HG02943 (cell line): ENCODE data around the gene TUBGCP3.
"Not testable (repeated sequence)": the region's sequence is repeated elsewhere in the genome, so short reads cannot be mapped to it uniquely, and the experiment has no call there.

Experiments used
- ATAC-seq: cut with Tn5 transposase; IDR thresholded peaks from one replicate; pipeline ENCODE4 v1.9.1; 2021; ENCODE audit warnings: mild to moderate bottlenecking, low read depth, moderate library complexity; ENCODE audit not compliant: unreplicated experiment

The TUBGCP3 gene

DNA sequence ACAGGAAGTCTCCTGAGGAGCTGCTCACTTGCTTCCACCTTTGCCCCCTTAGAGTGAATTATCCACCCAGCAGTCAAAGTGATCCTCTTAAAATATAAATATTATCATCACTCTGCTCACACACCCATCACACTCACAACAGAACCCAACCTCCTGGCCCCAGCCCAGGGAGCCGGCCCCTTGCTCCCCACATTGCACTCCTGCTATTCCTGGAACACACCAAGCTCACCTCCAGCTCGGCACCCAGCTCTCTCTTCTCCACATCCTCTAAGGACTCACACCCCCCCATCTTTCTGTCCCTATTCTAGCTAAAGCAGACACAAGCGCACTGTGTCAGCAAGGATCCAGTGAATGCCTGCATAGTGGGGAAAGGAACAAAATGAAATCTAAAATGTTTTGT is 7.0 kb downstream of the TUBGCP3 start:
- no peak for ATAC-seq

DNA sequence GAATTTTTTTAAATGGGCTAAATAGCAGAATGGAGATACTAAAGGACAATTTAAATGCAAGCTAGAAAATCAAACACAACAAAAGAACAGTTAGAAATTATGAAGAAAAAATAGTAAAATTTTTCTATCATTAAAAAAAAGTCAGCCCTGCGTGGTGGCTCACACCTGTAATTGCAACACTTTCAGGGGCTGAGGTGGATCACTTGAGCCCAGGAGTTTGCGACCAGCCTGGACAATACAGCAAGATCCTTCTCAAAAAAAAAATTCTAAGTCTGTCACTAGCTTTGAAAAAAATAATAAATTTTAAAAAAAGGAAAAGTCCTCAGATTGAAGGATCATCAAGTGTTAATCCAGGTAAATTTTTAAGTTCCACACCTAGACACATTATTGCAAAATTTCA is 7.7 kb downstream of the TUBGCP3 start:
- ATAC-seq, result no peak

DNA sequence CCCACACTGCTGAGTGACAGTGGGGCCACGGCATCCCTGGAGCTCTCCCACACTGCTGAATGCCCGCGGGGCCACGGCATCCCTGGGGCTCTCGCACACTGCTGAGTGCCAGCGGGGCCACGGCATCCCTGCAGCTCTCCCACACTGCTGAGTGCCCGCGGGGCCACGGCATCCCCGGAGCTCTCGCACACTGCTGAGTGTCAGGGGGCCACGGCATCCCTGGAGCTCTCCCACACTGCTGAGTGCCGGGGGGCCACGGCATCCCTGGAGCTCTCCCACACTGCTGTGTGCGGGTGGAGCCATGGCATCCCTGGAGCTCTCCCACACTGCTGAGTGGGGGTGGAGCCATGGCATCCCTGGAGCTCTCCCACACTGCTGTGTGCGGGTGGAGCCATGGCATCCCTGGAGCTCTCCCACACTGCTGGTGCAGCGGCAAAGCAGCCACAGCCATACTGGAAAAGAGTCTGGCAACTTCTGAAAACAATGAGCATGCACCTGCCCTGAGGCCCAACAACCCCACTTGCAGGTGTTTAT is 8.6 kb downstream of the TUBGCP3 start:
- ATAC-seq, result no peak

DNA sequence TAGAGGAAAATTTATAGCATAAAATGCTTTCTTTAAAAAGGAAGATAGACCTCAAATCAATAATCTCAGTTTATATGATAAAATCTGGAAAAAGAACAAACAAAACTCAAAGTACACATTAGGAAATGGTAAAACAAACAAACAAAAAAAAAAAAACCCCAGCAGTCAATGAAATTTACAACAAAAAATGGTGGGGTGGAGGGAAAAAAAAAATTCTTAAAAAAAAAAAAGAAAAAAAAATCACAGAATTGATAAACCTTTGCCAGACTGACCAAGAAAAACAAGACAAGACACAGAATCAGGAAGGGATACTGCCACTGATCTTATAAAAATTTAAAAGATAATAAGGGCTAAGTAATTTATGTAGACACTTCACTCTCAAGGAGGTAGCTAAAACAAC is 11.2 kb downstream of the TUBGCP3 start:
- ATAC-seq, result no peak

DNA sequence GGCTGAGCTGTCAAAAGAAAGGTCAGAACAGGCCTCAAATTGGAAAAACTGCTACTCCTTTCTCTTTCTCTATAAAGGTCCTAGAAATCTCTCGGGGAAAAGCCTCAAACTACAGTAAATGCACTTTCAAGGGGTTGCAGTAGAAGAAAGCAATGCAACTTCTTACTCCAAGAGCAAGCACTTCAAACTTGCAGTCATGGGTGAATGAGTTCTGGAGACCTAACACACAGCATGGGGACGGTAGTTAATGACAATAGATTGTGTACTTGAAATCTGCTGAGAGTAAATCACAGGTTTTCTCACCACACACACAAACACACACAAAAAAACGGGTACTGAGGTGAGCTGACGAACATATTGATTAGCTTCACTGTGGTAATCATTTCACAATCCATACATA is 11.8 kb downstream of the TUBGCP3 start:
- no peak for ATAC-seq

DNA sequence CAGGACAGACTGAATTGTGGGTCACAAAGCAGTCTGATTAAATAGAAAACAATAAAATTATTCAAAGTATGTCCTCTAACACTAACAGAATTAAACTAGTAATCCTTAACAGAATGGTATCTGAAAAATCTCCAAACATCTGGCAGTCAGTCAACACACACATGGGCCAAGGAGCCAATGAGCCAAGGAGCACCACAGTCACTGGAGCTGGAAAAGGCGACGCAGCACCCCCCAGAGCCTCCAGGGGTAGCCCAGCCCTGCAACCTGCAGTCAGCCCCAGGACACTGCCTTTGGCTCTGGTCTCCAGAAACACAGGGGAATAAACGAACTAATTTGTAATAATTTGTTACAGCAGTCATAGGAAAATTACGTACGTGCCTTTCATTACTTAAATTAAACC is 12.3 kb downstream of the TUBGCP3 start:
- ATAC-seq, result no peak

DNA sequence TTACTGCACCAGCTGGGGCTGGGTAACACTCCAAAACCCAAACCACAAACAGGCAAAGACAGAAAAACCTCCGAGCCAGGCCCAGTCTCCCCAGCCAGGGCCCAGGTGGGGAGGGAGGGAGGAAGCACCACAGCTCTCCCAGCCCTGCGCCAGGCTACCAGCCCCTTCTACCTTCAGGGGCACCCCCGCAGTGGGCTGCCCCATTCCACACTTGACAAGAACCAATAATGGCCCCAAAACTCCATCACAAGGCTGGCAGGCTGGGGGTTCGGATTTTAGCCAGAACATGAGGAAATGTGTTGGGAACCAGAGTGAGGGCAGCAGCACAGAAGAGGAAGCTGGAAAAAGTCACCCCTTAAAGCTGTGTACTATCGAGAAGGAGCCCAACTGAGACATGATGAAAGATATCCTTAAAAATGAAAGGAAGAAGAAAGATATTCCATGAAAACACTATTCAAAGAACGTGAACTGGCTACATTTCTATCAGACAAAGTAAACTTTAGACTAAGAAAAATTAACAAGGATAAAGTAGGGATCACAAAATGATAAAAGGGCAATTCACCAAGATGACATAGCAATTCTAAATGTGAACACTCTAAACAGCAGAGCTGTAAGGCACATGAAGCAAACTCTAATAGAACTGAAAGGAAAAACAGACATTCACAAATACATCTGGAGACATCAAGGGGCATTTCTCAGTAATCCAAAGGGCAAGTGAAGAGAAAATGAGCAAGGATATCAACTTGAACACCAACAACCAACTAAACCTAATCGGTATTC is 12.9 kb downstream of the TUBGCP3 start:
- no peak for ATAC-seq

DNA sequence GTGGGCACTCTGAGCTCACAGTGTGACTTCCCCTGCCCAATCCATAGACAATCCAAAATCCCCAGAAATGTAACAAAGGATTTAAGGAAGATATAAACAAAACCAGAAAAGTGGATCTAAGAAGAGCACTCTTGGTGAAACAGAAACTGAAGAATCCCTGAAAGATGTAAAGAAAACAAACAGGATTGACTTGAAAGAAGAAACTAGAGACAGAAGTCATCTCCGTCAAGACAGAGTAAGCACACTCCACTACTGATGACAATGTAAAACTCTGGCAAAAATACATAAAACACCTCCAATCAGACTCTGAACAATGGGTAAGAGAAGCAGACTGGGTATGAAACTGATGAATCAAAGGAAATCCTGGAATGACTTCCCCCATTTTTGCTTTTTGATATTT is 13.5 kb downstream of the TUBGCP3 start:
- no peak for ATAC-seq

DNA sequence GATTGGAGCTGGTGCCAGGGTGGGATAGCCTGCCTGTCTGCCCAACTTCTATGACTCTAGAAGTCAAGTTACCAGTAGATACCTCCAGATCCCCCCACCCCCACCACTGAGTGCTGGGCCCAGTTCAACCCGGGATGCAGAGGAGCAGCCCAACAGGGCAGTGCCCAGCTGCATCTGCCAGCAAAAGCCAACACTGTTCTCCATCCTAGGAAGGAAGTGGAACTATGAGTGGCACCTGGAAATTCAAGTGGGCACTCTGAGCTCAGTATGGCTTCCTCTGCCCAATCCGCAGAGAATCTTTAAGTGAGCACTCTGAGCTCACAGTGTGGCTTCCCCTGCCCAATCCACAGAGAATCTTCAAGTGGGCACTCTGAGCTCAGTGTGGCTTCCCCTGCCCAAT is 14.2 kb downstream of the TUBGCP3 start:
- no peak for ATAC-seq

DNA sequence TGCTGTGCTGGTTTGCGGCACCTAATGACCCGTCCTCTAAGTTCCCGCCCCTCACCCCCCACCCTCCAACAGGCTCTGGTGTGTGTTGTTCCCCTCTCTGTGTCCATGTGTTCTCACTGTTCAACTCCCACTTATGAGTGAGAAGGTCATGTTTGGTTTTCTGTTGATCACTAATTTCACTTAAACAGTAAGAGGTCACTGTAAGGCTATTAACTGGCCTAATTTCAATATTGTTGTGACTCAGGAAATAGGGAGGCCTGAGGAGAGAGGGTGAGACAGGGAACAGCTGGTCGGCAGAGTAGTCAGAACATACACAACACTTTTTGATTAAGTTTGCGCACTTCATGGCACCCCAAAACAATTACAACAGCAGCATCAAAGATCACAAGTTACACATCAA is 15.6 kb downstream of the TUBGCP3 start:
- no peak for ATAC-seq

DNA sequence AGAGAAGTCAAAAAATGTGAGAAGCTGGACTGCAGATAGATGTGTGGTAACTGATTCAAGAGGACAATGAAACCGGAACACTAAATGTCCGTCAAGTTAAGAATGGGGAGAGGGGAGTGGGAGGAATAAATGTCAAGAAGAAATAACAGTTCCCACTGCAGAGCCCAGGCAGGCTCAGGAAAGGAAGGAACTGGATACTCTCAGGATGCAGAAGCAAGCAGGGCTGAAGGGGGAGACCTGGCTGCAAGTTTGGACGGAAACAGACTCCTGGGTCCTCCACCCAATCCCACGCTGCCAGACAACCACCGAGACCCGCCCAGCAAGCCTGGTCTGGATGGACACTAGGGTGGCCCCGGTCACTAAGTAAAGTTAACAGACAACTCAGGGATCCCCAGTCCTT is 18.1 kb downstream of the TUBGCP3 start:
- ATAC-seq, result no peak

DNA sequence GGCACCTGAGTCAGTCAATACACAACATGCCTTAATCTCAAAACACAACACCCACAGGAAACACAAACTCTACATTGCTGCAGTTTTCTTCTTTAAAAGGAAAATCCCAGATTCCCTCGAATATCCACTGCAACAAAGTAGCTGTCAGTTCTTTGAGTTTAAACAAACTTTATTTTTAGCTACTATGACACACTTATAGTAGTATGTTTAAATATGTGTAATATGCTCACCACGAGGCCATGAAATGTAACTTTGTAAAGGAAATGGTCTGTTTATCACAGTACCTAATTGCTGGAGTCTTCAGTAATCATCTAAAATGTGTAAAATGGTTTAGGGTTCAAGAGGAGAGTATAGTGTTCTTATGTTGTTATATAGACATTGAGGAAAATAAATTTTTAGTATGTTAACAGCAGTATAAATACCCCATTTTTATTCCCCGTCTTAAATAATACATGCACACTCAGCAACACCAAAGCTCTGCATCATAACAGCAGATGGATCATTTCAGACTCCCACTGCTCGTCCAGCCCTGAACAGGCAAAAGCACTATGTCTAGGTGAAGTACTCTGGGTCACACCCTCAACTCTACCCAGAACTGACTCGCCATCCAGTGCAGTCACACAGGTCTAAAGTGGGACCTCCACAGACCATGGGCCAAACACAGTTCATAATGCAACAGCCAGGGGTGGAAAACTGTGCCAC is 20.6 kb downstream of the TUBGCP3 start:
- ATAC-seq, result no peak

DNA sequence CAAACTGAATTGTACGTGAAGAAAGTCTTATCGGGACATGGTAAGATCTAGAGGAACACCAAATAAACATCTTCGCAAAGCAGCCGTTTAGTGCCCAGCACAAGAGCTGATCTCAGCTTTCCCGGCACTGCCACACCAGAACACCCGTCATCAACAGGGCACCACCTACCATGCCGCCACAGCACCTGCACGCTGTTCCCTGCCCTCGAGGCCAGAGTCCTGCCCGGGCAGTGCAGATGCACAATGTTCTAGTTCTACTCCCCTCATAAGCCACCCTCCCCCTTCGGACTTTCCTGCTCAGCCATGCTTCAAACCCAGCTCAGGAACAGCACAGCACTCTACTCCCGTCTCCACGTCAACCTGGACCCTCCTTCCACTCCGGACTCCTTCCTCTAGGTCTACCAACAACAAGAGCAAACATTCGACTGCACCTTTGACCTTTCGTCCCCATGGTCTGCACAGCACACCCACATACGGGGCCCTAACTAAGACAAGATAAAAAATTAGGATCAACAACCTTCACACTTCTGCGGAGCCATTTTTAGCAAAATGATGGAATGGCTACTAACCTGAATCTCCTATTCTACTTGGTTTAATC is 25.1 kb downstream of the TUBGCP3 start:
- no peak for ATAC-seq

DNA sequence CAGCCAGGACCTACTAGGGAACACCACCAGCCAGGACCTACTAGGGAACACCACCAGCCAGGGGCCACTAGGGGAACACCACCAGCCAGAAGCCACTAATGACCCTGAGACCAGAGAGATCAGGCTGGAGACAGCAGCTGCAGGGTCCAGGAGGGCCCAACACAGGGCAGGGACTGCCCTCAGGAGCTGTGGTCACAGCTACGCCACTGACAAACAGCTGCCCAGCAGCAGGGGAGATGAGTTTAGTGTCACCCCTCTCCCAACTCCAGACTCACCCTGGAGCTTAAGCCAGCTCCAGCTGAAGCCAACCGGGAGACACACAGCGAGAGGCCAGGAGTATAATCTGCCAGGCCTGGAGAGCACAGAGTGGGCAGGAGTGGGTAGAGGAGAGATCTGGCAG is 25.7 kb downstream of the TUBGCP3 start:
- no peak for ATAC-seq

DNA sequence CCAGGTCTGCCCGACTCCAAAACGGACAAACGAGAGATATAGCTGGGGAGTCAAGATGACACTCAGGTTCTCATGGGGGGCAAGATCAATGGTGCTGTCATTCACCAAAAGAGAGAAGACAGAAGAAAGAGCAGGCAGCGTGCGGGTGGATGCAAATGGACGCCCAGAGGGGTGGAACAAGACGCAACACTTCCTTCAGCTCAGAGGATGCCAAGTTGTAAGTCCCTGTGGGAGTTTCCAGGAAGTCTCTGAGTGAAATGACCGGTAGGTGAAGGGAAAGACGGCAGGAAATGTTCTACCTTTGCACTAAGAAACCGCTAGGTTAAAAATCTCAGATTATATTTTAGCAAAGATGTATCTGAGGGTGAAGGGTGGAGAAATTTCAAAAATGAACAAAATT is 26.5 kb downstream of the TUBGCP3 start:
- ATAC-seq, result no peak

DNA sequence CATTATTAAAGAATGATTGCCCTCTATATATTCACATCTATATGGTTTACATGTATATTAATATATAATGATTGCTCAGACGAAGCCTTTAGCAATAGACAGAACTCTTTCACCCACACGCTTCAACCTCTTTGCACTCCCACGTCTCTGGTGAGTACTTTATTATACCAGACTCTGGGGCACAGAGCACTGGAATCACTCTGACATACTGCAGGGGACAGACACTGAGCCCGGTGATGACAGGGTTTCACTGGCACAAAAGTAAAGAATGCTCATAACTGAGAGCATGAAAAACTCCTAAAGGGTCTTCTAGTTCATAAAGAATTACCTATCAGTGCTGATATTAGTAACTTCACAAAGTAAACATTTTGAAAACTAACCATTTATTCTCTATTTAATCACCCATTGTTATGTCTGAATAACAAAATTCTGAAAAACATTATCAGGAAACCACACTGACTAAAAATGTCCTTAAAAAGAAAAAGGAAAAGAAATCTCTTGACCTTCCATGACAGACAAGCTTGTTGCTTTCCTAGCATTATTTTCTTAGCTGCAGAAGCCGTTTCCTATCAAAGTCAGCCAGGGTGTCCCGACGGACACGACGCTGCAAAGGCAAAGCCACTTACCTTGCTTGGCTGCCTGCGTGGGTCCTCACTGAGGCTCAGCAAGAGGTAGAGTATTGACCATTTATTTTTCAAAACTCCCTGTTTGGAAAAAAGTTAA is 29.1 kb downstream of the TUBGCP3 start:
- ATAC-seq, result no peak

DNA sequence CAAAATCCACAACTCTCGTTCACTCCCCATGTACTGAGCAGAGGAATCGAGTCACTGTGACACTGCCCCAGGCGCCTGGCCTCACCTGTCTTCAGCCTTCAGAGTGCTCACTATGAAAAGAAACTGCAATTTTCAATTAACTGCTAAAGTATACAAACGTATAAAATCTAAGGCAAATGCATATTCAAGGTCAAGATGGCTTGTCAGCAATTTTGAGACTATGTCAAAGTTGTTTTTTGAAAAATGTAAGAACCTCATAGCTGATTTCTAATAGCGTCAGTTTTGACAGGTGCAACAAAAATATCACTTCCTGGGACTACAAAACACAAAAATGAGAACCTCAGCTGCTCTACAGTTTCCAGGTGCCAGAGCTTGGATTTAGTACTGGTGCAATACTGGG is 31.4 kb downstream of the TUBGCP3 start:
- ATAC-seq, result no peak

DNA sequence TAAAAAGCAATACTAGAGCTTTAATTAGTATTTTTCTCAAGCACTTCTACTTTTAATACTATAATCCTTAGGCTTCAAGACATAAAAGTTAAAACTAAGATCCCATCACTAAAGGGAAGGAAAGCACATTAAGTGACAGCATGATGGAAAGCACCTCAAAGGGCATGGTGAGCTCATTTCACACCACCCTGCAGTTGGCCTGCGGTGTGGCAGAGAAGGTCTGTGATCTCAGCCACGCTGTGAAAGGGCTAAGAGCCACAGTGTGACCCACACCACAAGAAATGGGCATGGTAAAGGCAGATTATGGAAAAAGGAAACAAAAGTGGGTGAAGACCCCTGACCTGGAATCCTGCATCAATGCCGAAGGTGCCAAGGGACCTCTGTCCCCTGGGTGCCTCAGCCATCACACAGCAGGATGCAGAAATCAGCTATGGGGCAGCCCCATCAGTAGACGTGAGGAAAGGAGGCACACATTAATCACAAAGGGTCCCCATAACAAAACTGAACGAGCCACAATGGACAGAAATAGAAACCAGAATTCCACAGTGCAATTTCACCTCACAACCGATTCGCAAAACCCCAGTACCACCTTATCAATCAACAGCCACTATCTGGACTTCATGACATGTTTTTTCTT is 33.6 kb downstream of the TUBGCP3 start:
- no peak for ATAC-seq

DNA sequence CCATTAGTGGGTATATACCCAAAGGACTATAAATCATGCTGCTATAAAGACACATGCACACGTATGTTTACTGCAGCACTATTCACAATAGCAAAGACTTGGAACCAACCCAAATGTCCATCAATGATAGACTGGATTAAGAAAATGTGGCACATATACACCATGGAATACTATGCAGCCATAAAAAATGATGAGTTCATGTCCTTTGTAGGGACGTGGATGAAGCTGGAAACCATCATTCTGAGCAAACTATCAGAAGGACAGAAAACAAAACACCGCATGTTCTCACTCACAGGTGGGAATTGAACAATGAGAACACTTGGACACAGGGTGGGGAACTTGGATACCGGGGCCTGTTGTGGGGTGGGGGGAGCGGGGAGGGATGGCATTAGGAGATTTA is 39.0 kb downstream of the TUBGCP3 start:
- ATAC-seq, result not testable (repeated sequence)

DNA sequence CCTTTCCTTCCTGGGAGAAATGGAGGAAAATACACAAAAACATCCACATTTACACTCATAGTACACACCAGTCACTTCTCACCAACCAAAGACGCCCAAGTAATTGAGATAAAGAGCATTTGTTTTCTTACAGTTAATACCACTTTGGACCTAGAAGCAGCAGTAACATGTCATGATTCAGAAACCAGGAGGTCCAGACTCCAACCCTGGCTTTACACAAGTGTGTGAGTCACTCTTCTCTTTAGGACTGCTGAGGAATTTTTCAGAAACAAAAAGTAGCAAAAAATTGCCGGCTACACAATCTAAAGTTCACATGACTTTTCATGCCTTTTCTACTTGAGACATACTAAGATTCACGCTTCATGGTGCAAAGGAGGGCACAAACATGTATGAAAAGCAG is 42.1 kb downstream of the TUBGCP3 start:
- ATAC-seq, result no peak
